Measurements from ENCODE around the gene ARNT2. TPM values are rescaled to one million over a fixed set of nuclear protein-coding genes. Genes with fewer than 3 reads are reported as not detected.

ARNT2 gene
- total RNA-seq, 2 donors from 2014 or later = 9.1 to 43.7 TPM

- Histone ChIP-seq H3K4me3 (no peak overlapping the region), H3K27ac (no peak overlapping the region), H3K27me3 (replicated peaks; ENCODE audit: insufficient read depth) (no peaks in the 10 kb centered on the region), H3K4me1 (replicated peaks) (no peaks in the 10 kb centered on the region), H3K9me3 (no peaks in the 10 kb centered on the region), H3K36me3 (no peaks in the 10 kb centered on the region)
- intact Hi-C loops (cut with DNase I) = no loop called here
- no peak for TF ChIP-seq POLR2A (IDR thresholded peaks at IDR 0.05)
- no peak for TF ChIP-seq CTCF (IDR thresholded peaks at IDR 0.05)
- no peak for TF ChIP-seq POLR2AphosphoS5 (IDR thresholded peaks at IDR 0.05)
- no peak for DNase-seq (ENCODE audit: low spot score)
- WGBS = 85% methylated on average over 16 of the region's 16 CpGs
Measured at GRCh38 chr15:80467311-80467714, 63.1 kb downstream of the ARNT2 start.

GRCh38 chr15:80468796-80469195 lies 64.6 kb downstream of the ARNT2 start:
- intact Hi-C loops (cut with DNase I) = no loop called here
- Histone ChIP-seq H3K4me3 (no peak overlapping the region), H3K27me3 (replicated peaks; ENCODE audit: insufficient read depth) (no peaks in the 10 kb centered on the region), H3K9me3 (no peaks in the 10 kb centered on the region), H3K27ac (no peak overlapping the region), H3K4me1 (replicated peaks) (no peaks in the 10 kb centered on the region), H3K36me3 (no peaks in the 10 kb centered on the region)
- 77% methylated on average over 5 of the region's 5 CpGs for WGBS
- TF ChIP-seq POLR2A (IDR thresholded peaks at IDR 0.05) (no peak), CTCF (IDR thresholded peaks at IDR 0.05) (no peak), POLR2AphosphoS5 (IDR thresholded peaks at IDR 0.05) (no peak)
- no peak for DNase-seq (ENCODE audit: low spot score)

- 90% methylated on average over 3 of the region's 3 CpGs for whole genome bisulfite sequencing
- H3K36me3 ChIP-seq = no peaks in the 10 kb centered on the region
- TF ChIP-seq POLR2AphosphoS5 (IDR thresholded peaks at IDR 0.05) (no peak), POLR2A (IDR thresholded peaks at IDR 0.05) (no peak), CTCF (IDR thresholded peaks at IDR 0.05) (no peak)
- intact Hi-C loops (cut with DNase I) = loop anchor here (5.0 kb wide), 1 partner anchor 305 kb away; the partner anchor contains the start of gene CEMIP
- H3K4me3 ChIP-seq = no peak overlapping the region
- no peaks in the 10 kb centered on the region for H3K4me1 ChIP-seq (replicated peaks)
- no peaks in the 10 kb centered on the region for H3K9me3 ChIP-seq
- H3K27ac ChIP-seq = no peak overlapping the region
- no peaks in the 10 kb centered on the region for H3K27me3 ChIP-seq (replicated peaks; ENCODE audit: insufficient read depth)
- no peak for DNase-seq (ENCODE audit: low spot score)
Measured at GRCh38 chr15:80471881-80472280, 67.7 kb downstream of the ARNT2 start.

GRCh38 chr15:80473286-80474223 lies 69.4 kb downstream of the ARNT2 start:
- DNase-seq (ENCODE audit: low spot score) = no peak
- Histone ChIP-seq H3K36me3 (no peaks in the 10 kb centered on the region), H3K27me3 (replicated peaks; ENCODE audit: insufficient read depth) (no peaks in the 10 kb centered on the region), H3K4me3 (no peak overlapping the region), H3K9me3 (no peaks in the 10 kb centered on the region), H3K4me1 (replicated peaks) (no peaks in the 10 kb centered on the region), H3K27ac (no peak overlapping the region)
- intact Hi-C loops (cut with DNase I) = loop anchor here (5.0 kb wide), 1 partner anchor 304 kb away; the partner anchor contains the start of gene CEMIP
- TF ChIP-seq POLR2AphosphoS5 (IDR thresholded peaks at IDR 0.05) = no peak
- TF ChIP-seq POLR2A (IDR thresholded peaks at IDR 0.05) = no peak
- TF ChIP-seq CTCF (IDR thresholded peaks at IDR 0.05) = no peak
- WGBS = 73% methylated on average over 8 of the region's 8 CpGs
